ENCODE results near the gene CAMK2N1.
"Not testable (repeated sequence)": the region's sequence is repeated elsewhere in the genome, so short reads cannot be mapped to it uniquely, and the experiment has no call there.

The CAMK2N1 gene

DNA sequence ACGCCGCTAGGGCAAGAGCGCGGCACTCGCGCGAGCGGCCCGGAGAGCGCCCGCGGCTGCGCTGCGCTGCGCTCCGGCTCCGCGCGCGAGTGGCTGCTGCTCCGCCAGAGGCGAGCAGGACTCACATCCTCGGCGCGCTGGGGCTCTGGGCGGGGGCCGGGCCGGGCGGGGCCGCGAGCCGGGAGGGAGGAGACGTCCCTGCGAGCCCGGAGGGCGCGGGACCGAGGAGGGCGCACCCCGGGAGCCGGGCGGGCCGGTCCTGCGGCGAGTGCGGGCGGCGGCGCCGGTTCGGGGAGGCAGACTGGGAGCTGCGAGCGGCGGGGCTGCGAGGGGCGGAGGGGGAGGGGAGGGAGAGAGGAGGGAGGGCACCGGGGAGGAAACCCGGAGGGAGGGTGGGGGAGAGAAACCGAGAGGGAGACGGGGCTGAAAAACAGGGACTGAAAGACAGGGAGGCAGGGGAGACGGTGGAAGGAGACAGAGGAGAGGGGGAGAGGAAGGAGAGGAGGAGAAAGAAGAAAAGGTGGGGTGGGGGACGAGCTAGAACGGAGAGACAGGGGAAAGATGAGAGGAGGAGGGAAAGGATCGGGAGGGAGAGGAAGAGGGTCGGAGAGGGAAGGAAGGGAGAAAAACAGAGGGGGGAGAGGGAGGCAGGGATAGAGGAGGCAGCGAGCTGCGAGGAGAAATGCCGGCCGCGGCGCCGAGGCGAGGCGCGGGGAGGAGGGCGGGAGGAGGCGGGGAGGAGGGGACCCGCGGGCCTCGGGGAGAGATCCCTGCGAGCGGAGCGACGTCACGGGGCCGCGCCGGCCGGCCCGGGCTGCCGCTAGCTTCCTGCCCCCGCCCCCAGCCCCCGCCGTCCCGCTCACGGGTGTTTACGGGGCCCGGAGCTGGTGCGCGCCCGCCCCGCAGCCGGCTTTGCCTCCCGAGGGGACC, at the start of gene CAMK2N1:
Gene CAMK2N1, minus strand, starts transcription at position 684 of the 930 bp plus-strand sequence. CDS start 831 bp downstream, outside the sequence.
- no peak for DNase-seq (ENCODE audit: extremely low spot score, insufficient read length, low read depth)
- no peak for FAIRE-seq

DNA sequence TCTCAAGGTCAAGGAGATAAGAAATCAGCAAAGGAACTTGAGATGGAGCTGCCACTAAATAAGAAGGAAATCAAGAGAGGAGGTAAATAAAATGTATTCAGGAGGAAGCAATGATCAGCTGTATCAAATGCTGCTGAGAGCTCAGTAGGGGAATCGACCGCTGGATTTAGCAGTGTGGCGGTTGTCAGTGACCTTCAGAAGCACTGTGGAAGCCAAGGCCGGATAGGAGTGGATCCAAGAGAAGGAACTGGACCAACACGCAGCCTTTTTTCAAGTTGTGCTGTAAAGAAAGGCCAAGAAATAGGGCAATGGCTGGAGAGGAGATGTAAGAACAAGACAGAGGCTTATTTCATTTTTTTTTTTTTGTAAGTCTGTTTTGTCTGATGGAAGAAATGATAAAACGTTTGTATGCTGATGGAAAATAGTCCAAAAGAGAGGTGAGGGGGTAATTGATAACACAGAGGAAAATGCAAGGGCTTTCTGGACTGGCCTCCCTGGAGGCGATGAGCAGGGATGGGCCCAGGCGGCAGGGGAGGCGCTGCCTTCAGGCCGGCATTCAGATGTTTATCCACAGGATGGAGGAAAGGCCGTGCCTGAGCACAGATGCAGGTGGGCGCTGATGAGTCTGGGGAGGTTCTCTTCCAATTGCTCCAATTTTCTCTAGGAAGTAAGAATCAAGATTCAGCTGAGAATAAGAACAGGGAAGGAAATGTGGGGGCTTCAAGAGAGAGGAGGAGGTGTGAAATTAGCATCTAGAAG, 48.8 kb upstream of the CAMK2N1 start:
- DNase-seq (ENCODE audit: extremely low spot score, insufficient read length, low read depth) = no peak

DNA sequence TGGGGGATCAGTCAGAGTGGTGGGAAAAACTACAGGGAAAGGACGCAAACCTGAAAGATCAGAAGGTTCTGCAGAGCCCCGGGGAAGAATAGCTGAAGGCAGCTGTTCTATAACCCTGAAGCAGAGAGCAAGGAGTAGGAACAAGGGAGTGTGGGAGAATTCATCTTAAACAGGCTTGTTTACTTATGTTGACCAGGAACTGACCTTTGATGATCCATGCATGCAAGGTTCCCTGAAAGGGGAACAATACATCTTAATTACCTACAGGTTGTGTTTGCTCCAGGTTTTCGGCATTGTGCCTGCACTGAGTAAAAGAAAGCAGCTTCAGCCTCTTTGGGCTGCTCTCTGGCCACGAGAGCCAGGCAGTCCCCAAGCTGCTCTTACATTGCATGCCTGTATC, 47.6 kb upstream of the CAMK2N1 start:
- FAIRE-seq (no peak), DNase-seq (ENCODE audit: extremely low spot score, insufficient read length, low read depth) (no peak)

More for the DNA sequence above, 48.8 kb upstream of the CAMK2N1 start:
- no peak for FAIRE-seq

DNA sequence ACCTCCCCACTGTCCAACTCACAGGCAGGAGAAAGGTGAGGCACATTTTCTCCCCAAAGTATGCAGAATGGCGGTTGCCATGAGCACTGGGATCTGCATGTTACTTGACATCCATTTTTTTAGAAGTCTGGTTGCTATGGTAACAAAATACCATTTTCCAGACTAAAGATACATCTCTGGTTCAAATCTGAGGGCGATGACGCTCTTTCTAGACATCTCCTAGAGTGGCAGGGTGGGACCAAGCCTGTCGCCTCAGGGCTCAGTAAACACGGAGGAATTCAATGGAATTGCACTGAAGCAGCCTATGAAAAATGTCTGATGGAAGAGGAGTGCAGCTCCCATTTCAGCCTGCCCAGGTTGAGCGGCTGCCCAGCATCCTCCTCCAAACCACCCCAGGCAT, 44.9 kb upstream of the CAMK2N1 start:
- FAIRE-seq = no peak
- DNase-seq (ENCODE audit: extremely low spot score, insufficient read length, low read depth) = no peak

DNA sequence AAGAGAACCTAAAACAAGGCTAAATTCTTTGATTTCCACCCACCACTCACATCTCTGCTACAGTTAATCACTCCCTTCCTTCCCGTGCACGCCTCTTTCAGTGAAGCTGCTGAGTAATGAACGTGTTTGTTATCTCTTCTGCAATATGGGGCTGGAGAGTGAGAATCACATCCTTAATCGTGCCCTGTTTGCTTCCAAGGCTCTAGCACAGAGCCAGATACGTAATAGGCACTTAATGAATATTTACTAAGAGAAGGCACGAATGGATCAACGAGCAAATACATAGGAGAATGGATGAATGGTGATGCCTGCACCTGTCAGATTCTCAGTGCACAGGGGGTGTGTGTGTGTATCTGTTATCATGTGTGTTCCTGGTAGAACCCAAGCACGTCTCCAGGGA, 44.3 kb upstream of the CAMK2N1 start:
- DNase-seq (ENCODE audit: extremely low spot score, insufficient read length, low read depth) (no peak), FAIRE-seq (no peak)

DNA sequence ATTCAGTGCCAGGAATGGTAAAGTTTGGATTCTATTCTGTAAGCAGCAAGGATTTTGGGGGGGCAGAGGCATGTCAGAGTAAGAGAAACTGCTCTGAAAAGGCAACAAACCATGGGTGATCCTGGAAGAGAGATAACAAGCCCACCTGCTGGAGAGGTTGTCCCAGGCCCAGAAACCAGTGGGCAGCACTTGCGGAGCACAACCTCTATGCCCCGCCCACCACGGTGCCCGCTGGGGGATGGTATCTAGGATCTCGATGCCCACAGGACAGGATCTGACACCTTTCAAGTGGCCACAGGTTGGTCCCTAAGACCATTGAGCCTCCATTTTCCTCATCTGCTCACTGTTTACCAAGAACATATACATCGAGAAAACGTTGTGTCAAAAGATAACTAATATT, 42.2 kb upstream of the CAMK2N1 start:
- no peak for DNase-seq (ENCODE audit: extremely low spot score, insufficient read length, low read depth)
- no peak for FAIRE-seq

DNA sequence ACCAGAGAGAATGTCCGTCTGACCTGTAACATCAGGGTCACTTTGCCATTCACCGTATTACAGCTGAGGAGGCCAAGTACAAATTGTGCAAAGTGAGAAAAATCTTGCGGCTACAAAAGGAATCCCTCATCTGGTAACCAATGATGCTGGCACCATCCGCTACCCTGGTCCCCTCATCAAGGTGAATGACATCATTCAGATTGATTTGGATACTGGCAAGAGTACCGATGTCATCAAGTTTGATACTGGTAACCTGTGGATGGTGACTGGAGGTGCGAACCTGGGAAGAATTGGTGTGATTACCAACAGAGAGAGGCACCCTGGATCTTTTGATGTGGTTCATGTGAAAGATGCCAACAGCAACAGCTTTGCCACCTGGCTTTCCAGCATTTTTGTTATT, 40.3 kb upstream of the CAMK2N1 start:
- FAIRE-seq (no peak), DNase-seq (ENCODE audit: extremely low spot score, insufficient read length, low read depth) (no peak)

DNA sequence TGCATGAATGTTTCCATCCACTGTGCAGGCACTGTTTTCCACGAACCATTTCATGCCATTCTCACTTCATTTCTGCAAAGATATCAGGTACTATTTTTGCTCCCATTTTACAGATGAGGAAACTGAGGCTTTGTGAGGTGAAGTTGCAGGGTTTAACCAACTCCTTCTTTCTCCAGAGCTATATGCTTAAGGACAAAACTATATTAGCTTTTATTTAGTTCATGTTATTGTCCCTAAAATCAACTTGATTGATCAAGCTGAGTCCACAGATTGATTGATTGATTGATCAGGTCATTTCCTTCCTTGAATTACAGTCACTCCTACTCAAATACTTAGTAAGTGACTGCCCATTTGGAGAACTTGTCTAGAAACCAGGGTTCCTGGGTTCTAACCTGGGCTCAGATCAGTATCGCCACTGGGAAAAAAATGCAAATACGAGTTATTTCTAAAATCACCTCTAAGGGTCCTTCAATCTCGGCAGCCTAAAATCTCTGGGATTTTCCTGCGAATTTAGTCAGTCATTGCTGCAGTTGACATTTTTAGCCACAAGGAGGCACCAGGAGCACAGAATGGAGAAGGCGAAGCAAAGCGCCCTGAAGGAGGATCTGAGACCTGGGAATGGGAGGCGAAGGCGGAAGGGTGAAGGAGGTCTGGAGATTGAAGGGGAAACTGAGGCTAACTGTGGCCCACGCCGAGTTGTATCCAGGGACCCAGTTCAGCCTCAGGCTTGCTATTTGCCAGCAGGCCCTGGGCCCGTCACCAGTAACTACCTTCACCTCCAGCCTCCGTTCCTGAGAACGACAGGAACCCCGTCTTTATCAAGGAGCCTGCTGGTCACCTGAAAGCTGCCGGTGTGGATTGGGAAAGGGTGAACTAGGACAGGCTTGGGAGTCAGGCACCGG, 36.2 kb upstream of the CAMK2N1 start:
- FAIRE-seq (peak; percentile 72), DNase-seq (ENCODE audit: extremely low spot score, insufficient read length, low read depth) (no peak)

DNA sequence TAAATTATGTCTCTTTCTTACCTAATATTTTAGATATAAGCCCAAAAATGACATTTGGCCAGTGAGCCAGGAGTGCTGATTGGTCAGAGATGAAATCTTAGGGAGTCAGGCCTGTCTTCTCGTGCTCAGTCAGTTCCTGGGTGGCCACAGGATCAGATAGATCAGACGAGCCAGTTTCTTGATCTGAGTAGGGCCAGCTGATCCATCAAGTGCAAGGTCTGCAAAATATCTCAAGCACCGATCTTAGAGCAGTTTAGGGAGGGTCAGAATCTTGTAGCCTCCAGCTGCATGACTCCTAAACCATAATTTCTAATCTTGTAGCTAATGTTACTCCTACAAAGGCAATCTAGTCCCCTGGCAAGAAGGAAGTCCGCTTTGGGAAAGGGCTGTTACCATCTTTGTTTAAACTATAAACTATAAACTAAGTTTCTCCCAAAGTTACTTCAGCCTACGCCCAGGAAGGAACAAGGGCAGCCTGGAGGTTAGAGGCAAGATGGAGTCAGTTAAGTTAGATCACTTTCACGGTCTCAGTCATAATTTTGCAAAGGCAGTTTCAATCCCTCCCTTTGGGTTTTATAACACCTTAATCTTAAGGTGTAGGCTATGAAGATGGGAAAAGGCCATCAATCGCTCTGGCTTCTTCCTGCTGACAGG, 33.7 kb upstream of the CAMK2N1 start:
- DNase-seq (ENCODE audit: extremely low spot score, insufficient read length, low read depth); FAIRE-seq: not testable (repeated sequence)

DNA sequence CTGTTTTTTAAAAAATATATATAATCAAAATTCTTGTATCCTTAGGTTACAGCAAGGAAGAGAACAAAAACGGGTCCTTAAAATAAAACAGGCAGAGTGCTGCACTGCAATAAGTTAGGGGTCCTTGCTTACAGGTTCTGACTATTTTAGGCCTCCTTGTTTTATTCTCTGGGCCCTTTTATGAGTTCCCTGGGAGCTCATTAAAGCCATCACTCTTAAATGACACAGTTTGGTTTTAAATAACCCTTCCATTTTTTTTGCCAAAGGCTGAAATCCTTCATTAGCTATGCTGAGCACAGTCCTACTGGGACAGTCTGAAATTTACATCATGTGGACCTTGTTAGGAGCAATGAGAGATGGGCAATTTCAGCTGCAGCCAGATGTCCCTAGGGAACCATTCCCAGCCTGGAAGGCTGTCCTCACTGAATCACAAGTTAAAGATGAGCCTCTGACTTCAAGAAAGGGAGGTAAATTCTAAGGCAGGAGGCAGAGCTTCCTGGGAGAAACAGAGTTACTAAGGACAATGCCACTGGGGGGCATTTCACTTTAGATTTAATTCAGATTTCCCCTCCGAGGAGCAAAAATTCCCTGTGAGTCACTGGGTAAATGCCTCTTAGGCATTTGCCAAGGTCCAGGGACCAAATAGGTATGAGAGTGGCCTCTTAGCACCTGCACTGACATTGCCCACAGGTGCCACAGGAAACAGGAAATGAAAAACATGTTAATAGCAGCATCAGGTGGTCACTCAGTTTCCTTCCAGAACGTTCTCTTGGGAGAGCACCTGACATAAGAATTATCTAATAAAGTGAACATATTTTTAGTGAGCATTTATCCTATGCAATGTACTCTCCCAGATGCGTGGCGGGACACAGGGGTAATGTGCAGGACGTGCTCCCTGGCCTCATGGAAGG, 25.8 kb upstream of the CAMK2N1 start:
- no peak for DNase-seq (ENCODE audit: extremely low spot score, insufficient read length, low read depth)

DNA sequence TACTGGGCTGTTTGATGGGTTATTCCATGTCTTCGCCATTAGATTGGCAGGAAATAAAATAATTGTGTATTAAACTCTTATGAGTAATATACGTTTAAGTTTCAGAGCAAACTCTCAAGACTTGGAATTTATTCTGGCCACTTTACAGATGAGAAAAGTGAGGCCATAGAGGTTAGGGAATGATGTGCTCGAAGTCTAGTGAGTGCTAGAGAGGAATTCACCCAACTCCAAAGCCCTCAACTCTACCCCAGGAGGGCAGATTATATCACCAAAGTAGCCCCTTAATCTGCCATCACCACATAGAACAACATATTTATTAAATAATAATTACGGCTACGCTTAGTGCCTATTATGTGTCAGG, 22.4 kb upstream of the CAMK2N1 start:
- DNase-seq (ENCODE audit: extremely low spot score, insufficient read length, low read depth) (no peak), FAIRE-seq (no peak)

More for the DNA sequence above, 25.8 kb upstream of the CAMK2N1 start:
- FAIRE-seq = no peak

DNA sequence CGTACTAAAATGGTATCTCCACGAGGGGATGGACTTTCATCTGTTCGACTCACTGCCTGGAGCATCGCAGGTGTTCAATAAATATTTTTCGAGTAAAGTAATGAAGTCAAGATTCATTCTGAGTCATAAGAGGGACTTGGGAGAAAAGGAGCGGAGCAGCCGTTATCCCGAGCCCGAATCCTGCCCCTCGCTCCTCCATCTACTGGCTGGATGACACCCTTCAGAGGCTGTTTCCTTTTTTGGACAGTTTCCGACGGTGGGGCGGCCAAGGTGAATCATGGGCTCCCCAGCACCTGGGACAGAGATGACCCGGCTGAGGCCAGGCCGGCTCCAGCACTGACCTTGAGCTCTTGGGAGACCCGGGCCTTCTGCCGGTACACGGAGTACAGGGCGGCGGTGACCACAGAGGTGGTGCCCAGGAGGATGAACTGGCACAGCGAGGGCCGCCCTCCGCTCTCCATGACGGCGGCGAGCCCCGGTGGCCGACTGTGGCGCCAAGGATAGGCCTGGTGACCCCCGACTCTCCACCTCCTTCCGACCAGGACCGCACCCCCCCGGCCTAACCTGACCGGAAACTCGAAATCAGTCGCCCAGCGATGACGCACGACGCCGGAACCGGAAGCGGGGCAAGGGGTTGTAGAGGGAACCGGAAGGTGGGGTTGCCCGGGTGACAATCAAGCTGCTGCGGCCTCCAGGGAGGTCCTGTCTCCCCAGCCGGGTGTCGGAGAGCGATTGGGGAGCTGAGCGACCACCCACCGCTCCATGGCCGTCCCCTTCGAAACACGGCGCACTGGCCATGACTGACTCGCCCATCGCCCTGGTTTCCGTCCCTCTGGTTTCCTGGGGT, 21.8 kb upstream of the CAMK2N1 start, which contains the start of gene MUL1:
Gene MUL1, minus strand, starts transcription at position 588 of the 847 bp plus-strand sequence. Its CDS starts 127 bp downstream, at position 461.
- DNase-seq (ENCODE audit: extremely low spot score, insufficient read length, low read depth) (peak; percentile 95), FAIRE-seq (peak; percentile 92)

DNA sequence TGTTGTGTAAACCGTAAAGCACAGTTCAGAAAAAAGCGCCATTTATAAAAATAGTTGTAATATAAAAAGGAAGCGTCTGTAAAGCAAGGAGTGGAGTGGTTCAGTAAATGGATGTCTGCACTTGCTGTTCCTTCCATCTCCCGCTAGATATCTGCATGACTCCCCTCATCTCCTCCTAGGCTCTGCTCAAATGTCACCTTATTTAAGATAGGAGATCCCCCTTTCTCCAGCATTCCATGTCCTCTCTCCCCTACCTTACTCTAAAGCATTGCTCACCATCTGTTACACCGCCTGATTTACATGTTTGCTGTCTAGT, 21.2 kb upstream of the CAMK2N1 start:
- FAIRE-seq = peak; percentile 24
- DNase-seq (ENCODE audit: extremely low spot score, insufficient read length, low read depth) = no peak

DNA sequence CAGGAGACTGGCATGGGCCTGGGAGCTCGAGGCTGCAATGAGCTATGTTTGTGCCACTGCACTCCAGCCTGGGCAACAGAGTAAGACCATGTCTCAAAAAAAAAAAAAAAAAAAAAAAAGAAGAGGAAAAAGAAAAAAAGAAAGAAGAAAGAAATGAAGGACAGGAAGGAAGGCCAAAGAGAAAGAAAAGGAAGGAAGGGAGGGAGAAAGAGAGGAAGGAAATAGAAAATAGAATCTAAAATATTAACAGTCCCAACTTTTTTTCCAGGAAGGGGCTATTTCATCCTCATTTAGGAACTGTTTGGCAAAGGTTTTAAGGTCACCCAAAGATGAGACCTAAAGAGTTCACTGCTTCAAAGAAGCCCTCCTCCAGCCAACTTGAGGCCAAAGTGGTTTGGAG, 19.5 kb upstream of the CAMK2N1 start:
- DNase-seq (ENCODE audit: extremely low spot score, insufficient read length, low read depth) (no peak), FAIRE-seq (no peak)

DNA sequence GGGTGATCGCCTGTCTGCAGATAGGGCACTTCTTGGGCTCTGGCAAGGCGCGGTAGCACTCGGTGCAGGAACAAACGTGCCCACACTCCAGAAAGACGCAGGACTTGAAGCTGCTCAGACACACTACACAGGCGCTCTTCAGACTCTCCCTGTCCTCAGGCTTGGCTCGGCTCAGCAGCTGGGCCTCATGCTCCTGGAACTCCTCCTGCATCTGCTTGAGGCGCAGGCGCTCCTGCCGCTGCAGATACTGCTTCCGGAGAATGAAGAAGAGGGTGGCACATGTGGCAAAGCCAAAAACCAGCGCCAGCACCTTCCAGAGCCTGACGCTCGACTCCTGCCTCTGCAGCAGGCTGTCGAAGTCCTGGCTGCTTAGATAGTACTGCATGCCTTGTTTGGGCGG, 14.7 kb upstream of the CAMK2N1 start:
- FAIRE-seq = no peak
- no peak for DNase-seq (ENCODE audit: extremely low spot score, insufficient read length, low read depth)

DNA sequence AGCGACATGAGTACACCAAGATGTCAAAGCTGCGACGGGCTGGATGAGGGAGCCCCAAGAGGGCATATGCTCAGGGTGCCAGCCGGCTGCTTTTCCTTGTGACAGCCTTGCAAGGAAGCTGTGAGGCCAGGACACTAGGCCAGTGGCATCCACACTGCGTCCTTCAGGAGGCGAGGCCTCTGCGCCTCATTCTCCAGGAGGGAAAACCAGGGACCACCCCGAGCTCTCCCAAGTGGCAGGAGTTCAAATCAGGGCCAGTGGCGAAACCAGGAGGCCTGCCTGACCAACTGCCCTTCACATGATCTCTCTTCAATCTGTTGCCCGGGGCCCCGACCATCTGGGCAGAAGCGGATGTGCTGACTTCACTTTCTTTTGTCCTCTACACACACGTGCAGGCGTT, 13.7 kb upstream of the CAMK2N1 start:
- FAIRE-seq (no peak), DNase-seq (ENCODE audit: extremely low spot score, insufficient read length, low read depth) (no peak)

DNA sequence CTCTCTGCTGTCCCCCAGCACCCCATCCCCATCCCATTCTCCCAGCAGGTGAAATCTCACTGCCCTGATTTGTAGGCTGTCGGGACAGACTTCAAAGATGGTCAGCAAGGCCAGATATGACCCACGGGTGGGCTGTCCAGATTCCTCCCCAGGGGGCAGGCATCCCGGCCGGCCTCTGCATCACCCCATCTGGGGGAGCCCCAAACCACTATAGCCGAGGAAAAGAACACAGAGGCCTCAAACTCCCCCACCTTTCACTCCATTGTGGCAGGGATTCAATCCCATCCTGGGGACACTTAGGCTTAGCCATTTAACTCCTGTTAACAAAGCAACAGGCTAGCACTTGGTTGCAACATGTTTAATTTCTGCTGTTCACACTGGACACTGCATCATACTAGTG, 13.1 kb upstream of the CAMK2N1 start:
- no peak for DNase-seq (ENCODE audit: extremely low spot score, insufficient read length, low read depth)
- FAIRE-seq = no peak

DNA sequence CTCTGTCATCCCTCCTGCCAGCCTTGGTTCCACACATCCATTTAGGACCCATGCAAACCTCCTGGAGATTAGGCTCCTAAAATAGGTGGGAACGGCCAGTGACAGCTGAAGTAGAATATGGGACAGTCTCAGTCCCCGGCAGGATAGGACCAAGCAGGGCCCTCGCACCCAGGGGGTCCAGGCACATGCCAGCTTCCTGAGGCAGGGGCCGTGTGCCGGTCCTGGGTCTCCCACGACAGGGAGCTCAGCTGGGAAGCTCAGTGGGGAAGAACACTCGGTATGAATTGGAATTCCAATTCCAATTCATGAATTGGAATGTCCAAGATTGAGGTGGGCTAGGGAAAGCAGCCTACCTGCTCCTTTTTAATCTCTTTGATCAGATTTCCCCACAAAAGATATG, 12.1 kb upstream of the CAMK2N1 start:
- DNase-seq (ENCODE audit: extremely low spot score, insufficient read length, low read depth) (no peak), FAIRE-seq (no peak)

Data from GM18507 (cell line).